ENCODE measurements around the gene RAB23. TPM values are rescaled to one million over a fixed set of nuclear protein-coding genes. Genes with fewer than 3 reads are reported as not detected.
A peak's percentile ranks its signal among the peaks of the same experiment; 100 is the strongest.

RAB23 gene
- total RNA-seq, 1 experiment from 2014 or later = 94.3 TPM

- no peak overlapping the region for H3K4me3 ChIP-seq
- H3K27me3 ChIP-seq (replicated peaks) = no peaks in the 10 kb centered on the region
- no peaks in the 10 kb centered on the region for H3K4me1 ChIP-seq (replicated peaks)
- no peaks in the 10 kb centered on the region for H3K9me3 ChIP-seq (replicated peaks)
- DNase-seq (ENCODE audit: low read depth in 1 of 2, low spot score in 2 of 2) = peak in 1 of 2 experiments; percentile 43
- no peak overlapping the region for H3K27ac ChIP-seq
- peaks cover 83% of the 10 kb centered on the region for H3K36me3 ChIP-seq
These were observed 32.0 kb downstream of the RAB23 start for GRCh38 chr6:57190140-57190539.

GRCh38 chr6:57183336-57183735 lies 38.8 kb downstream of the RAB23 start:
- H3K36me3 ChIP-seq = peaks cover 86% of the 10 kb centered on the region
- no peaks in the 10 kb centered on the region for H3K27me3 ChIP-seq (replicated peaks)
- no peaks in the 10 kb centered on the region for H3K9me3 ChIP-seq (replicated peaks)
- no peak overlapping the region for H3K4me3 ChIP-seq
- no peak overlapping the region for H3K27ac ChIP-seq
- DNase-seq (ENCODE audit: low read depth in 1 of 2, low spot score in 2 of 2) = no peak
- 0 out of 2 replicates have a peak, but pooled peaks cover 4% of the 10 kb centered on the region for H3K4me1 ChIP-seq (replicated peaks)

GRCh38 chr6:57182017-57182432 lies 40.1 kb downstream of the RAB23 start:
- H3K27ac ChIP-seq = no peak overlapping the region
- H3K27me3 ChIP-seq (replicated peaks) = no peaks in the 10 kb centered on the region
- H3K36me3 ChIP-seq = peaks cover 91% of the 10 kb centered on the region
- H3K4me3 ChIP-seq = no peak overlapping the region
- H3K9me3 ChIP-seq (replicated peaks) = no peaks in the 10 kb centered on the region
- H3K4me1 ChIP-seq (replicated peaks) = 0 out of 2 replicates have a peak, but pooled peaks cover 4% of the 10 kb centered on the region
- DNase-seq (ENCODE audit: low read depth in 1 of 2, low spot score in 2 of 2) = no peak

- Histone ChIP-seq H3K36me3 (peaks cover 93% of the 10 kb centered on the region), H3K9me3 (replicated peaks) (no peaks in the 10 kb centered on the region), H3K4me1 (replicated peaks) (0 out of 2 replicates have a peak, but pooled peaks cover 4% of the 10 kb centered on the region), H3K4me3 (no peak overlapping the region), H3K27me3 (replicated peaks) (no peaks in the 10 kb centered on the region), H3K27ac (no peak overlapping the region)
- no peak for DNase-seq (ENCODE audit: low read depth in 1 of 2, low spot score in 2 of 2)
These were observed 41.5 kb downstream of the RAB23 start for GRCh38 chr6:57180596-57180995.

- Histone ChIP-seq H3K36me3 (peaks cover 87% of the 10 kb centered on the region), H3K9me3 (replicated peaks) (no peaks in the 10 kb centered on the region), H3K4me3 (no peak overlapping the region), H3K27ac (no peak overlapping the region), H3K4me1 (replicated peaks) (0 out of 2 replicates have a peak, but pooled peaks cover 10% of the 10 kb centered on the region), H3K27me3 (replicated peaks) (no peaks in the 10 kb centered on the region)
- DNase-seq (ENCODE audit: low read depth in 1 of 2, low spot score in 2 of 2) = no peak
These were observed 44.4 kb downstream of the RAB23 start for GRCh38 chr6:57177545-57178265.

GRCh38 chr6:57174511-57174907 lies 47.6 kb downstream of the RAB23 start:
- peak overlapping the region; percentile 80 for H3K4me3 ChIP-seq
- DNase-seq (ENCODE audit: low read depth in 1 of 2, low spot score in 2 of 2) = no peak
- no peaks in the 10 kb centered on the region for H3K27me3 ChIP-seq (replicated peaks)
- H3K9me3 ChIP-seq (replicated peaks) = no peaks in the 10 kb centered on the region
- H3K36me3 ChIP-seq = peaks cover 67% of the 10 kb centered on the region
- H3K4me1 ChIP-seq (replicated peaks) = 0 out of 2 replicates have a peak, but pooled peaks cover 8% of the 10 kb centered on the region
- peak overlapping the region; percentile 82 for H3K27ac ChIP-seq

GRCh38 chr6:57173886-57174510 lies 48.1 kb downstream of the RAB23 start:
- Histone ChIP-seq H3K36me3 (peaks cover 62% of the 10 kb centered on the region), H3K27me3 (replicated peaks) (no peaks in the 10 kb centered on the region), H3K9me3 (replicated peaks) (no peaks in the 10 kb centered on the region), H3K4me3 (peak overlapping the region; percentile 80), H3K4me1 (replicated peaks) (0 out of 2 replicates have a peak, but pooled peaks cover 8% of the 10 kb centered on the region), H3K27ac (peak overlapping the region; percentile 82)
- DNase-seq (ENCODE audit: low read depth in 1 of 2, low spot score in 2 of 2) = peak; percentile 49 to 83

GRCh38 chr6:57173056-57173885 lies 48.8 kb downstream of the RAB23 start:
- H3K27ac ChIP-seq = peak overlapping the region; percentile 82
- H3K27me3 ChIP-seq (replicated peaks) = no peaks in the 10 kb centered on the region
- peak overlapping the region; percentile 80 for H3K4me3 ChIP-seq
- H3K36me3 ChIP-seq = peaks cover 55% of the 10 kb centered on the region
- peak in 1 of 2 experiments; percentile 53 for DNase-seq (ENCODE audit: low read depth in 1 of 2, low spot score in 2 of 2)
- H3K4me1 ChIP-seq (replicated peaks) = 0 out of 2 replicates have a peak, but pooled peaks cover 8% of the 10 kb centered on the region
- H3K9me3 ChIP-seq (replicated peaks) = no peaks in the 10 kb centered on the region

GRCh38 chr6:57172136-57173055 lies 49.7 kb downstream of the RAB23 start, which contains the start of gene BAG2:
BAG2 (plus strand) TSS chr6:57172326; CDS start chr6:57172698, 372 bp downstream.
- DNase-seq (ENCODE audit: low read depth in 1 of 2, low spot score in 2 of 2) = peak; percentile 96
- Histone ChIP-seq H3K27ac (peak within 1 kb of the TSS; percentile 82), H3K9me3 (replicated peaks) (no peaks in the 10 kb centered on the region), H3K36me3 (peaks cover 46% of the 10 kb centered on the region), H3K4me1 (replicated peaks) (0 out of 2 replicates have a peak, but pooled peaks cover 8% of the 10 kb centered on the region), H3K4me3 (peak within 1 kb of the TSS; percentile 80), H3K27me3 (replicated peaks) (no peaks in the 10 kb centered on the region)

- Histone ChIP-seq H3K9me3 (replicated peaks) (no peaks in the 10 kb centered on the region), H3K27ac (no peak overlapping the region), H3K27me3 (replicated peaks) (no peaks in the 10 kb centered on the region), H3K4me3 (no peak overlapping the region), H3K4me1 (replicated peaks) (peaks cover 16% of the 10 kb centered on the region), H3K36me3 (peaks cover 25% of the 10 kb centered on the region)
- no peak for DNase-seq (ENCODE audit: low read depth in 1 of 2, low spot score in 2 of 2)
These were observed 57.0 kb downstream of the RAB23 start for GRCh38 chr6:57165080-57165479.

GRCh38 chr6:57163956-57164355 lies 58.2 kb downstream of the RAB23 start:
- DNase-seq (ENCODE audit: low read depth in 1 of 2, low spot score in 2 of 2) = no peak
- Histone ChIP-seq H3K4me1 (replicated peaks) (peaks cover 17% of the 10 kb centered on the region), H3K4me3 (no peak overlapping the region), H3K27me3 (replicated peaks) (no peaks in the 10 kb centered on the region), H3K36me3 (peaks cover 25% of the 10 kb centered on the region), H3K27ac (no peak overlapping the region), H3K9me3 (replicated peaks) (no peaks in the 10 kb centered on the region)

- H3K36me3 ChIP-seq = peaks cover 25% of the 10 kb centered on the region
- H3K27ac ChIP-seq = no peak overlapping the region
- H3K4me1 ChIP-seq (replicated peaks) = peaks cover 25% of the 10 kb centered on the region
- no peak overlapping the region for H3K4me3 ChIP-seq
- DNase-seq (ENCODE audit: low read depth in 1 of 2, low spot score in 2 of 2) = no peak
- H3K9me3 ChIP-seq (replicated peaks) = no peaks in the 10 kb centered on the region
- no peaks in the 10 kb centered on the region for H3K27me3 ChIP-seq (replicated peaks)
These were observed 59.6 kb downstream of the RAB23 start for GRCh38 chr6:57162516-57162915.

GRCh38 chr6:57162028-57162427 lies 60.1 kb downstream of the RAB23 start:
- H3K4me1 ChIP-seq (replicated peaks) = peaks cover 25% of the 10 kb centered on the region
- no peaks in the 10 kb centered on the region for H3K27me3 ChIP-seq (replicated peaks)
- H3K36me3 ChIP-seq = peaks cover 25% of the 10 kb centered on the region
- H3K9me3 ChIP-seq (replicated peaks) = no peaks in the 10 kb centered on the region
- no peak overlapping the region for H3K4me3 ChIP-seq
- DNase-seq (ENCODE audit: low read depth in 1 of 2, low spot score in 2 of 2) = no peak
- H3K27ac ChIP-seq = no peak overlapping the region
